GM10266 (cell line): ENCODE results near the gene TAF1.
"Not testable (repeated sequence)": the region's sequence is repeated elsewhere in the genome, so short reads cannot be mapped to it uniquely, and the experiment has no call there.

Experiments used
- DNase-seq: peaks from one replicate; pipeline ENCODE4 v3.0.0; 2012; ENCODE audit errors: extremely low spot score
- CTCF ChIP-seq: IDR thresholded peaks from 2 replicates; pipeline ENCODE4 v1.5.1; 2012; ENCODE audit warnings: mild to moderate bottlenecking, low read depth; ENCODE audit not compliant: control insufficient read depth, insufficient read depth; ENCODE audit errors: missing control alignments

Gene TAF1

GRCh38 chrX:71365875-71366673 lies at the start of gene TAF1:
TSS of gene TAF1 (plus strand) at chrX:71366357. CDS start at chrX:71366375, 18 bp downstream.
- TF ChIP-seq CTCF, result no peak
- DNase-seq, result peak; percentile 80

GRCh38 chrX:71316959-71317358 lies 49.2 kb upstream of the TAF1 start:
- not testable (repeated sequence) for DNase-seq

GRCh38 chrX:71320126-71320525 lies 46.0 kb upstream of the TAF1 start:
- DNase-seq, result no peak
- no peak for TF ChIP-seq CTCF

GRCh38 chrX:71321731-71322130 lies 44.4 kb upstream of the TAF1 start:
- no peak for DNase-seq
- TF ChIP-seq CTCF, result no peak

GRCh38 chrX:71324452-71324851 lies 41.7 kb upstream of the TAF1 start:
- not testable (repeated sequence) for DNase-seq

GRCh38 chrX:71326394-71326793 lies 39.8 kb upstream of the TAF1 start:
- DNase-seq, result no peak
- TF ChIP-seq CTCF, result no peak

GRCh38 chrX:71349151-71349665 lies 16.9 kb upstream of the TAF1 start:
- DNase-seq, result not testable (repeated sequence)

GRCh38 chrX:71349867-71350266 lies 16.3 kb upstream of the TAF1 start:
- not testable (repeated sequence) for DNase-seq

GRCh38 chrX:71352439-71352838 lies 13.7 kb upstream of the TAF1 start:
- not testable (repeated sequence) for DNase-seq

- no peak for DNase-seq
- no peak for TF ChIP-seq CTCF
Observed at GRCh38 chrX:71364221-71364620, 1.9 kb upstream of the TAF1 start.
